Neural progenitor cell (in vitro differentiated cells): Measurements from ENCODE around the gene MDP1.
"Not testable (repeated sequence)": the region's sequence is repeated elsewhere in the genome, so short reads cannot be mapped to it uniquely, and the experiment has no call there.

Experiments used
- EZH2 ChIP-seq: fragments of 200-600 bp; sonication (generic); IDR thresholded peaks from 2 replicates; pipeline ENCODE4 v1.6.1; 2017; ENCODE audit warnings: antibody characterized with exemption, mild to moderate bottlenecking, moderate library complexity
- TF ChIP-seq, protein P1 (sequence below): fragments of 200-600 bp; sonication (generic); IDR thresholded peaks from 2 replicates; pipeline ENCODE4 v1.5.1; 2017; ENCODE audit warnings: antibody characterized with exemption, mild to moderate bottlenecking

DNA sequence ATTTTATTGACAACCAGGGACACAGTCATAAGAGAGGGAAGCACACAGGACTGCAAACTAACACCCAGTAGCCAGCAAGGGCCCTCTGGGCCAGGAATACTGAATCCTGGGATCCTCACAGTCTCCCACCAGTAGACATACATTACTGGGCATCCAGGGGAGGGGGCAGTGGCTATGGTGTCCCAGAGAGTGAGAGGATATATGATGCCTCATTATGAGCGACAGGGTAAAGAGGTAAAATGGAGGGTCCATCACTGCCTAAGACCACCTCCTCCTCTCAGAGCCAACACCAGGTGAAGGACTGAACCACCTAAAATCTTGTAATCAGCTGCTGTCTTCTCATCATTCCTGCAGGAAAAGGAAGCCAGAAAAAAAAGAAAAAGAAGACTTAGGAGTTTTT, 1.0 kb upstream of the MDP1 start:
- TF ChIP-seq, protein P1, sequence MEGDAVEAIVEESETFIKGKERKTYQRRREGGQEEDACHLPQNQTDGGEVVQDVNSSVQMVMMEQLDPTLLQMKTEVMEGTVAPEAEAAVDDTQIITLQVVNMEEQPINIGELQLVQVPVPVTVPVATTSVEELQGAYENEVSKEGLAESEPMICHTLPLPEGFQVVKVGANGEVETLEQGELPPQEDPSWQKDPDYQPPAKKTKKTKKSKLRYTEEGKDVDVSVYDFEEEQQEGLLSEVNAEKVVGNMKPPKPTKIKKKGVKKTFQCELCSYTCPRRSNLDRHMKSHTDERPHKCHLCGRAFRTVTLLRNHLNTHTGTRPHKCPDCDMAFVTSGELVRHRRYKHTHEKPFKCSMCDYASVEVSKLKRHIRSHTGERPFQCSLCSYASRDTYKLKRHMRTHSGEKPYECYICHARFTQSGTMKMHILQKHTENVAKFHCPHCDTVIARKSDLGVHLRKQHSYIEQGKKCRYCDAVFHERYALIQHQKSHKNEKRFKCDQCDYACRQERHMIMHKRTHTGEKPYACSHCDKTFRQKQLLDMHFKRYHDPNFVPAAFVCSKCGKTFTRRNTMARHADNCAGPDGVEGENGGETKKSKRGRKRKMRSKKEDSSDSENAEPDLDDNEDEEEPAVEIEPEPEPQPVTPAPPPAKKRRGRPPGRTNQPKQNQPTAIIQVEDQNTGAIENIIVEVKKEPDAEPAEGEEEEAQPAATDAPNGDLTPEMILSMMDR = not testable (repeated sequence)
- TF ChIP-seq EZH2 = not testable (repeated sequence)
